HEK293 (cell line): ENCODE data around the gene CDK2.

Source experiments
- HOXC10 ChIP-seq: sonication (generic); formaldehyde crosslinking; IDR thresholded peaks from 2 replicates; pipeline ENCODE4 v1.8.1; 2023; ENCODE audit warnings: mild to moderate bottlenecking, missing genetic modification reagents
- HOXD13 ChIP-seq: sonication (generic); formaldehyde crosslinking; IDR thresholded peaks from 2 replicates; pipeline ENCODE4 v1.8.0; 2022; ENCODE audit warnings: missing genetic modification reagents, borderline replicate concordance
- KLF7 ChIP-seq: fragments of 450-650 bp; formaldehyde crosslinking; IDR thresholded peaks from 2 replicates; pipeline ENCODE4 v1.5.1; 2016; ENCODE audit warnings: missing biosample characterization, missing genetic modification characterization, borderline replicate concordance
- KLF9 ChIP-seq: fragments of 450-650 bp; formaldehyde crosslinking; IDR thresholded peaks from 2 replicates; pipeline ENCODE4 v1.5.1; 2016; ENCODE audit warnings: missing biosample characterization, missing genetic modification characterization, low read depth
- SP3 ChIP-seq: fragments of 450-650 bp; formaldehyde crosslinking; IDR thresholded peaks from 2 replicates; pipeline ENCODE4 v1.5.1; 2016; ENCODE audit warnings: missing biosample characterization, missing genetic modification characterization
- SP7 ChIP-seq: fragments of 450-650 bp; formaldehyde crosslinking; IDR thresholded peaks from 2 replicates; pipeline ENCODE4 v1.5.1; 2016; ENCODE audit warnings: missing biosample characterization, missing genetic modification characterization
- ZBTB21 ChIP-seq: fragments of 450-650 bp; formaldehyde crosslinking; IDR thresholded peaks from 2 replicates; pipeline ENCODE4 v1.5.1; 2017; ENCODE audit warnings: missing biosample characterization, missing genetic modification characterization
- ZNF112 ChIP-seq: fragments of 450-650 bp; formaldehyde crosslinking; IDR thresholded peaks from 2 replicates; pipeline ENCODE4 v1.5.0; 2017; ENCODE audit warnings: missing biosample characterization, missing genetic modification characterization
- ZNF114 ChIP-seq: fragments of 450-650 bp; formaldehyde crosslinking; IDR thresholded peaks from 2 replicates; pipeline ENCODE4 v1.5.0; 2017; ENCODE audit warnings: missing biosample characterization, missing genetic modification characterization
- ZNF138 ChIP-seq: fragments of 450-650 bp; formaldehyde crosslinking; IDR thresholded peaks from 2 replicates; pipeline ENCODE4 v1.5.1; 2016; ENCODE audit warnings: missing biosample characterization, missing genetic modification characterization, borderline replicate concordance
- ZNF184 ChIP-seq: fragments of 450-650 bp; IDR thresholded peaks from 2 replicates; pipeline ENCODE4 v1.5.1; 2018; ENCODE audit warnings: missing biosample characterization, mild to moderate bottlenecking, missing genetic modification characterization
- ZNF223 ChIP-seq: fragments of 450-650 bp; formaldehyde crosslinking; IDR thresholded peaks from 2 replicates; pipeline ENCODE4 v1.5.1; 2016; ENCODE audit warnings: missing biosample characterization, missing genetic modification characterization
- ZNF24 ChIP-seq: fragments of 450-650 bp; formaldehyde crosslinking; IDR thresholded peaks from 2 replicates; pipeline ENCODE4 v1.5.1; 2016; ENCODE audit warnings: missing biosample characterization, missing genetic modification characterization
- ZNF266 ChIP-seq: fragments of 450-650 bp; formaldehyde crosslinking; IDR thresholded peaks from 2 replicates; pipeline ENCODE4 v1.5.1; 2016; ENCODE audit warnings: missing biosample characterization, missing genetic modification characterization, low read depth
- ZNF274 ChIP-seq, 2 experiments: fragments of 200-500 bp in 1 of 2; fragments of 450-650 bp in 1 of 2; sonication (Bioruptor generic) in 1 of 2; formaldehyde crosslinking in 1 of 2; IDR thresholded peaks; 2 replicates each; pipeline versions ENCODE4 v1.5.1 to v1.6.1; 2014 to 2016; ENCODE audit warnings: borderline replicate concordance in 1 of 2, inconsistent platforms in 1 of 2, low read length in 1 of 2, missing biosample characterization in 1 of 2, missing genetic modification characterization in 1 of 2
- ZNF311 ChIP-seq: fragments of 450-650 bp; formaldehyde crosslinking; IDR thresholded peaks from 2 replicates; pipeline ENCODE4 v1.5.1; 2017; ENCODE audit warnings: missing biosample characterization, missing genetic modification characterization, borderline replicate concordance
- ZNF341 ChIP-seq: fragments of 450-650 bp; formaldehyde crosslinking; IDR thresholded peaks from 2 replicates; pipeline ENCODE4; 2016; ENCODE audit warnings: low read depth, missing biosample characterization, missing genetic modification characterization
- ZNF391 ChIP-seq: fragments of 450-650 bp; formaldehyde crosslinking; IDR thresholded peaks from 2 replicates; pipeline ENCODE4 v1.5.1; 2016; ENCODE audit warnings: low read depth, missing biosample characterization, missing genetic modification characterization, borderline replicate concordance
- ZNF423 ChIP-seq: fragments of 450-650 bp; formaldehyde crosslinking; IDR thresholded peaks from 2 replicates; pipeline ENCODE4 v1.5.1; 2016; ENCODE audit warnings: missing biosample characterization, missing genetic modification characterization
- ZNF48 ChIP-seq: fragments of 450-650 bp; formaldehyde crosslinking; IDR thresholded peaks from 2 replicates; pipeline ENCODE4 v1.5.1; 2016; ENCODE audit warnings: missing biosample characterization, missing genetic modification characterization
- ZNF560 ChIP-seq: fragments of 450-650 bp; formaldehyde crosslinking; IDR thresholded peaks from 2 replicates; pipeline ENCODE4 v1.5.1; 2017; ENCODE audit warnings: missing biosample characterization, missing genetic modification characterization, borderline replicate concordance
- ZNF596 ChIP-seq: fragments of 450-650 bp; IDR thresholded peaks from 2 replicates; pipeline ENCODE4 v1.5.0; 2018; ENCODE audit warnings: missing biosample characterization, mild to moderate bottlenecking, missing genetic modification characterization, moderate library complexity
- ZNF654 ChIP-seq: fragments of 450-650 bp; formaldehyde crosslinking; IDR thresholded peaks from 2 replicates; pipeline ENCODE4 v1.5.1; 2016; ENCODE audit warnings: low read depth, missing biosample characterization, missing genetic modification characterization
- ZNF658 ChIP-seq: fragments of 450-650 bp; formaldehyde crosslinking; IDR thresholded peaks from 2 replicates; pipeline ENCODE4; 2016; ENCODE audit warnings: missing biosample characterization, missing genetic modification characterization
- ZNF785 ChIP-seq: fragments of 450-650 bp; formaldehyde crosslinking; IDR thresholded peaks from 2 replicates; pipeline ENCODE4 v1.5.1; 2016; ENCODE audit warnings: missing biosample characterization, missing genetic modification characterization
- TF ChIP-seq, protein P1 (sequence below): fragments of 450-650 bp; formaldehyde crosslinking; IDR thresholded peaks from 2 replicates; pipeline ENCODE4 v1.5.1; 2016; ENCODE audit warnings: missing biosample characterization, missing genetic modification characterization, borderline replicate concordance
- TF ChIP-seq, protein P2 (sequence below): fragments of 450-650 bp; formaldehyde crosslinking; IDR thresholded peaks from 2 replicates; pipeline ENCODE4 v1.5.1; 2016; ENCODE audit warnings: missing biosample characterization, missing genetic modification characterization
- TF ChIP-seq, protein P3 (sequence below): IDR thresholded peaks from 2 replicates; pipeline ENCODE4 v1.6.1; 2011; ENCODE audit warnings: mild to moderate bottlenecking, low read depth, low read length, borderline replicate concordance
- TF ChIP-seq, protein P4 (sequence below): fragments of 450-650 bp; formaldehyde crosslinking; IDR thresholded peaks from 2 replicates; pipeline ENCODE4 v1.5.0; 2017; ENCODE audit warnings: missing biosample characterization, missing genetic modification characterization, borderline replicate concordance

The CDK2 gene

DNA sequence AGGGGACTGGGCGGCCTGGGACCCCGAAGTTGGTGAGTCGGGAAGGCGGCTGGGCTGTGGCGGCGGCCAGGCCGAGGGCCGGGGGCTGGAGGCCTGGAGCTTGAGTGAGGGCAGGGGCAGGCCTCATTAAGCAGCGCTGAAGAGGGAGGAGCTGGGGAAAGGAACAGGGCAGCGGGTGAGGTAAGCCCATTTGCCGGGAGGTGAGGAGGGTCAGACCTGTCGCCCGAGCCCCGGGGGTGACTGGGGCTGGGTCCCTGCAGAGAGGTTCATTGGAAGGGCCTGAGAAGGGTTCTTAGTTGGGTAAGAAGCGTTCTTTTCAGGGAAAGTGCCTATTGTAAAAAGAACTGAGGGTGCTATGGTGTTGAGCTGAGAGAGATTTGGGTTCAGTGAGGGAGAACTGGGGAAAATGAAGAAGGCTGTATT, 7.7 kb downstream of the CDK2 start (continued):
- TF ChIP-seq, protein P1, sequence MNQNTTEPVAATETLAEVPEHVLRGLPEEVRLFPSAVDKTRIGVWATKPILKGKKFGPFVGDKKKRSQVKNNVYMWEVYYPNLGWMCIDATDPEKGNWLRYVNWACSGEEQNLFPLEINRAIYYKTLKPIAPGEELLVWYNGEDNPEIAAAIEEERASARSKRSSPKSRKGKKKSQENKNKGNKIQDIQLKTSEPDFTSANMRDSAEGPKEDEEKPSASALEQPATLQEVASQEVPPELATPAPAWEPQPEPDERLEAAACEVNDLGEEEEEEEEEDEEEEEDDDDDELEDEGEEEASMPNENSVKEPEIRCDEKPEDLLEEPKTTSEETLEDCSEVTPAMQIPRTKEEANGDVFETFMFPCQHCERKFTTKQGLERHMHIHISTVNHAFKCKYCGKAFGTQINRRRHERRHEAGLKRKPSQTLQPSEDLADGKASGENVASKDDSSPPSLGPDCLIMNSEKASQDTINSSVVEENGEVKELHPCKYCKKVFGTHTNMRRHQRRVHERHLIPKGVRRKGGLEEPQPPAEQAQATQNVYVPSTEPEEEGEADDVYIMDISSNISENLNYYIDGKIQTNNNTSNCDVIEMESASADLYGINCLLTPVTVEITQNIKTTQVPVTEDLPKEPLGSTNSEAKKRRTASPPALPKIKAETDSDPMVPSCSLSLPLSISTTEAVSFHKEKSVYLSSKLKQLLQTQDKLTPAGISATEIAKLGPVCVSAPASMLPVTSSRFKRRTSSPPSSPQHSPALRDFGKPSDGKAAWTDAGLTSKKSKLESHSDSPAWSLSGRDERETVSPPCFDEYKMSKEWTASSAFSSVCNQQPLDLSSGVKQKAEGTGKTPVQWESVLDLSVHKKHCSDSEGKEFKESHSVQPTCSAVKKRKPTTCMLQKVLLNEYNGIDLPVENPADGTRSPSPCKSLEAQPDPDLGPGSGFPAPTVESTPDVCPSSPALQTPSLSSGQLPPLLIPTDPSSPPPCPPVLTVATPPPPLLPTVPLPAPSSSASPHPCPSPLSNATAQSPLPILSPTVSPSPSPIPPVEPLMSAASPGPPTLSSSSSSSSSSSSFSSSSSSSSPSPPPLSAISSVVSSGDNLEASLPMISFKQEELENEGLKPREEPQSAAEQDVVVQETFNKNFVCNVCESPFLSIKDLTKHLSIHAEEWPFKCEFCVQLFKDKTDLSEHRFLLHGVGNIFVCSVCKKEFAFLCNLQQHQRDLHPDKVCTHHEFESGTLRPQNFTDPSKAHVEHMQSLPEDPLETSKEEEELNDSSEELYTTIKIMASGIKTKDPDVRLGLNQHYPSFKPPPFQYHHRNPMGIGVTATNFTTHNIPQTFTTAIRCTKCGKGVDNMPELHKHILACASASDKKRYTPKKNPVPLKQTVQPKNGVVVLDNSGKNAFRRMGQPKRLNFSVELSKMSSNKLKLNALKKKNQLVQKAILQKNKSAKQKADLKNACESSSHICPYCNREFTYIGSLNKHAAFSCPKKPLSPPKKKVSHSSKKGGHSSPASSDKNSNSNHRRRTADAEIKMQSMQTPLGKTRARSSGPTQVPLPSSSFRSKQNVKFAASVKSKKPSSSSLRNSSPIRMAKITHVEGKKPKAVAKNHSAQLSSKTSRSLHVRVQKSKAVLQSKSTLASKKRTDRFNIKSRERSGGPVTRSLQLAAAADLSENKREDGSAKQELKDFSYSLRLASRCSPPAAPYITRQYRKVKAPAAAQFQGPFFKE (tag by site-specific recombination): no peak
- TF ChIP-seq ZNF391 (tag by site-specific recombination) (no peak), ZBTB21 (no peak), ZNF223 (no peak), ZNF658 (no peak), ZNF138 (no peak), ZNF423 (tag by site-specific recombination) (no peak), KLF9 (tag by site-specific recombination) (no peak; the same call in 1 of the 2 replicates), ZNF184 (tag by site-specific recombination) (no peak), ZNF654 (tag by site-specific recombination) (no peak), ZNF112 (no peak), ZNF274 (IDR thresholded peaks at IDR 0.05; ENCODE audit: low read length) (no peak), ZNF274 (tag by site-specific recombination; IDR thresholded peaks at IDR 0.05; ENCODE audit: borderline replicate concordance) (no peak), SP3 (no peak), HOXC10 (CRISPR knock-in tag) (no peak), ZNF24 (no peak), ZNF114 (tag by site-specific recombination) (no peak), ZNF48 (tag by site-specific recombination) (no peak), SP7 (tag by site-specific recombination) (no peak; the same call in 1 of the 2 replicates), ZNF785 (tag by site-specific recombination) (0 out of 2 replicates have a peak, but pooled peaks have one; percentile 23), ZNF560 (no peak), HOXD13 (CRISPR knock-in tag) (no peak), ZNF596 (tag by site-specific recombination) (no peak), ZNF341 (tag by site-specific recombination) (no peak), ZNF266 (tag by site-specific recombination) (no peak), KLF7 (tag by site-specific recombination) (no peak), ZNF311 (no peak)
- TF ChIP-seq, protein P2, sequence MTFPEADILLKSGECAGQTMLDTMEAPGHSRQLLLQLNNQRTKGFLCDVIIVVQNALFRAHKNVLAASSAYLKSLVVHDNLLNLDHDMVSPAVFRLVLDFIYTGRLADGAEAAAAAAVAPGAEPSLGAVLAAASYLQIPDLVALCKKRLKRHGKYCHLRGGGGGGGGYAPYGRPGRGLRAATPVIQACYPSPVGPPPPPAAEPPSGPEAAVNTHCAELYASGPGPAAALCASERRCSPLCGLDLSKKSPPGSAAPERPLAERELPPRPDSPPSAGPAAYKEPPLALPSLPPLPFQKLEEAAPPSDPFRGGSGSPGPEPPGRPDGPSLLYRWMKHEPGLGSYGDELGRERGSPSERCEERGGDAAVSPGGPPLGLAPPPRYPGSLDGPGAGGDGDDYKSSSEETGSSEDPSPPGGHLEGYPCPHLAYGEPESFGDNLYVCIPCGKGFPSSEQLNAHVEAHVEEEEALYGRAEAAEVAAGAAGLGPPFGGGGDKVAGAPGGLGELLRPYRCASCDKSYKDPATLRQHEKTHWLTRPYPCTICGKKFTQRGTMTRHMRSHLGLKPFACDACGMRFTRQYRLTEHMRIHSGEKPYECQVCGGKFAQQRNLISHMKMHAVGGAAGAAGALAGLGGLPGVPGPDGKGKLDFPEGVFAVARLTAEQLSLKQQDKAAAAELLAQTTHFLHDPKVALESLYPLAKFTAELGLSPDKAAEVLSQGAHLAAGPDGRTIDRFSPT (tag by site-specific recombination): peak; percentile 59; the same call in 1 of the 2 replicates
- TF ChIP-seq, protein P3, sequence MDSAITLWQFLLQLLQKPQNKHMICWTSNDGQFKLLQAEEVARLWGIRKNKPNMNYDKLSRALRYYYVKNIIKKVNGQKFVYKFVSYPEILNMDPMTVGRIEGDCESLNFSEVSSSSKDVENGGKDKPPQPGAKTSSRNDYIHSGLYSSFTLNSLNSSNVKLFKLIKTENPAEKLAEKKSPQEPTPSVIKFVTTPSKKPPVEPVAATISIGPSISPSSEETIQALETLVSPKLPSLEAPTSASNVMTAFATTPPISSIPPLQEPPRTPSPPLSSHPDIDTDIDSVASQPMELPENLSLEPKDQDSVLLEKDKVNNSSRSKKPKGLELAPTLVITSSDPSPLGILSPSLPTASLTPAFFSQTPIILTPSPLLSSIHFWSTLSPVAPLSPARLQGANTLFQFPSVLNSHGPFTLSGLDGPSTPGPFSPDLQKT: no peak
- TF ChIP-seq, protein P4, sequence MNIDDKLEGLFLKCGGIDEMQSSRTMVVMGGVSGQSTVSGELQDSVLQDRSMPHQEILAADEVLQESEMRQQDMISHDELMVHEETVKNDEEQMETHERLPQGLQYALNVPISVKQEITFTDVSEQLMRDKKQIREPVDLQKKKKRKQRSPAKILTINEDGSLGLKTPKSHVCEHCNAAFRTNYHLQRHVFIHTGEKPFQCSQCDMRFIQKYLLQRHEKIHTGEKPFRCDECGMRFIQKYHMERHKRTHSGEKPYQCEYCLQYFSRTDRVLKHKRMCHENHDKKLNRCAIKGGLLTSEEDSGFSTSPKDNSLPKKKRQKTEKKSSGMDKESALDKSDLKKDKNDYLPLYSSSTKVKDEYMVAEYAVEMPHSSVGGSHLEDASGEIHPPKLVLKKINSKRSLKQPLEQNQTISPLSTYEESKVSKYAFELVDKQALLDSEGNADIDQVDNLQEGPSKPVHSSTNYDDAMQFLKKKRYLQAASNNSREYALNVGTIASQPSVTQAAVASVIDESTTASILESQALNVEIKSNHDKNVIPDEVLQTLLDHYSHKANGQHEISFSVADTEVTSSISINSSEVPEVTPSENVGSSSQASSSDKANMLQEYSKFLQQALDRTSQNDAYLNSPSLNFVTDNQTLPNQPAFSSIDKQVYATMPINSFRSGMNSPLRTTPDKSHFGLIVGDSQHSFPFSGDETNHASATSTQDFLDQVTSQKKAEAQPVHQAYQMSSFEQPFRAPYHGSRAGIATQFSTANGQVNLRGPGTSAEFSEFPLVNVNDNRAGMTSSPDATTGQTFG: no peak
